ENCODE measurements around the gene NGRN.
"Not testable (repeated sequence)": the region's sequence is repeated elsewhere in the genome, so short reads cannot be mapped to it uniquely, and the experiment has no call there.

Gene NGRN

GRCh38 chr15:90281637-90282036 lies 16.2 kb downstream of the NGRN start:
- not testable (repeated sequence) for DNase-seq (ENCODE audit: low read depth in 3 of 3)

GRCh38 chr15:90286678-90287077 lies 21.2 kb downstream of the NGRN start:
- peak in 1 of 3 donors; percentile 32 for DNase-seq (ENCODE audit: low read depth in 3 of 3)

- no peak for DNase-seq (ENCODE audit: low read depth in 3 of 3)
These were observed 21.6 kb downstream of the NGRN start for GRCh38 chr15:90287101-90287500.

DNA sequence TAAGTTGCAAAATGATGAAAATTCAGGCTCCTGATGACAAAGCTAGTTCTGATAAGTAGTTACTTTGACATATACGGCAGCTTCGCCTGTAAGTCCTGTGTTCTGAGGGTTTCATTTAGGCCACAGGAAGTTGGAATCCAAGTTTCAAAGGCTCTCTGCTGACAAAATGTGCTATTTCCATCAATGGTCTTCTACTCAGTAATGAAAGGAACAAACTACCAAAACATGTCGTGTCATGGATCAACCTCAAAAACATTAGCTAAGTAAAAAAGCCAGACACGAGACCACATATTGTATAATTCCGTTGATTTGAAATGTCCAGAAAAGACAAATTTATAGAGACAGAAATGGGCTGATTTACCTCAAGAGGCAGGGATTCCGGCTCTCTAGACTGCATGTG lies 22.5 kb downstream of the NGRN start:
- no peak for DNase-seq (ENCODE audit: low read depth in 3 of 3)

DNA sequence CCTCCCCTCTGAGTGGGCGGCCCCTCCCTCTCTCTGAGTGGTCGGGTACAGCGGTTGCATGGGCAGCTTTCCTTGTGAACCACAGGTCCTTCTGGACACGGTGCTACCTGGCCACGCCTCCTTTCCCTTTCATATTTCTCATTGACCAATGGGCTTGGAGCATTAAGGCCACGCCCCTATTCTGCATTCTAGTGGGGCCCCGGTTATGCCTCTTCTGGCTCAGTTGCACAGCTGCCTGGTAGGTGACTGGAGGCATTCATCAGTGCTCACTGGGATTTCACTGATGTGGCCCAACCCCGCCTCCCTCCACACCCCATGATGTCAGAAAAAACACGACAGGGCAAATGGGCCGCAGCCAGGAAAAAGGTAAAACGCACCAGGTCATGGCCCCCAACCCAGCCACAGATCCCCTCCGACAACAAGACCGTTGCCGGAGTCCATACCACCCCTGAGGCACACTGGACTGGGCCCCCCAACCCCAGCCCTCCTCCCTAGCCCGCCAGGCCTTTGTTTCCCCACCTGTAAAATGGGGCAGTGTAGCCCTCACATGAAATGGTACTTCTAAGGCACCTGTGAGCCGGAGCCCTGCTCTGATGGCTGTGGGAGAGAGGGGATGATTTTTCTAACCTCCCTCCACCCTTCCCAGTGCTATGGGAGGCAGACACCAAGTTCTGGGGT lies 26.3 kb downstream of the NGRN start:
- DNase-seq (ENCODE audit: low read depth in 3 of 3): peak in 1 of 3 donors; percentile 8

DNA sequence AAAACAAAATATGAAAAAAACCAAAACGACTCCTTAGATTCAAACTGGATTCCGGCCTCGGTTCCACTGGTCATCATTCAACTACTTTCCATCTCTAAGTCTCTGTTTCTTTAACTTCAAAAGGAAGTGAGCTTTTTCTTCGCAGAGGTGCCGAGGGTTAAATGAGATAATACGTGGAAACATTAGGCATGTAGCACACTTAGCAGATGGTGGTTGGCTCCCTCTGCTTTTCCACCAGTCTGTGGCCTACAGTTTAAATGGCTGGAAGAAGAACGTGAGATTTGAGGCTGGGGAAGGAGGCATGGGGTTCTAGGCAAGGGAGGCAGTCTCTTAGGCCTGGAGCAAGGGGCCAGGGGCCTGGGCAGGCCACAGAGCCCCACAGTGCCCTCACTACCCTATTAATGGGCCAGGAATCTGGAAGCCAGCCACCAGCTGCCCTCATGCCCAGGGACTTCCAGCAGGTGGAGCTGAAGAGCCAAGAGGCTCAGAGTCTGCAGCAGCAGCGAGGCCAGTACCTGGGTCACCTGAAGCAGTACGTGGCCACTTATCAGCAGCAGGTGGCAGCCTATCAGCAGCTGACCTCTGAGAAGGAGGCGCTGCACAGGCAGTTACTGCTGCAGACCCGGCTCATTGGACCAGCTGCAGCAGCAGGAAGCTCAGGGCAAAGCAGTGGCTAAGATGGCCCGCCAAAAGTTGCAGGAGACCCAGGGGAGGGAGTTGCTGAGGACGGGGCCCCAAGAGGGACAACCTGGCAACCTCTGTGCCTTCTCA lies 27.8 kb downstream of the NGRN start:
- DNase-seq (ENCODE audit: low read depth in 3 of 3): peak; percentile 50 to 80 (median 62)

DNA sequence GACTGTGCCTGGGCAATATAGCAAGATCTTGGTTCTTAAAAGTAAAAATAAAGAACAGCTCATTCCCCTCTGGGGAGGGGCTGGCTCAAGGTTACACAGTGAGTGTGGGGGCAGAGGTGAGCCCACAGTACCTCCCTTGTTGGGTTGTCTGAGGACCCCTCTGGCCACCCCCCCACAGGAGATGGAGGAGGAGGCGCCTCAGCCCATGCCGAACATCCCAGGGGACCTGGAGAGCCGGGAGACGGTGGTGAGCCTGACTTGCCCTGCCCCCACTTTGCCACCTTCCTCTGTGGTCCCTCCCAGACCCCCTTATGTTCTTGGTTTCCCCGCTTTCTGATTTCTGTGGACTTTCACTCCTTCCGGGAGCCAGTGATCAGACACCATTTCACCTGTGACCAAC lies 28.7 kb downstream of the NGRN start:
- no peak for DNase-seq (ENCODE audit: low read depth in 3 of 3)

DNA sequence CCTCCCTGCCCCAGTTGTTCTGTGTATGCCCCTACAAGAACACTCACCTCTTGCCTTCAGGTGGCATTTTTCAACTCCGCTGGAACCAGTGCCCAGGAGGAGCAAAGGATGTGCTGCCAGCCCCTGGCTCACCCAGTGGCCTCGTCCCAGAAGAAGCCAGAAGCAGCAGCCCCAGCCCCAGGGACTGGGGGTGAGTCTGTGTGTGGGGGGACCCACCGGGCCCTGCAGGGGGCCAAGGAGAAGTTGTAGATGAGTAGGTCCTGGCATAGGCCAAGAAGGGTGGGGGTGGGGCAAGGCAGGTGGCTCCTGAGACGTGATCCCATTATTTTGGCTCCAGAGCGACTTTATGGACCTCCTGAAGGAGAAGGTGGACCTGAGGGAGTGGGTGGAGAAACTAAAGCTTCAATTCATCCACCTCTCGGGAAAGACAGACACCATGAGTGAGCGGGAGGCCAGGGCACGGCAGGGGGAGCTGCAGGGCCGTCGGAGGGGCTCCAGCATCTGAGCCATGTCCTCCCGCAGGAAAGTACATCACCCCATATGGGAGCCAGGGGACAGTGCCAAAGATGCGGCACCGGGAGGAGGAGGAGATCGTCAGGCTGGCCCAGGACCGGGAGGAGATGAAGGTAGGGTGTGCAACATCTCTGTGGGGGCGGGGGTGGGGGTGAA lies 29.3 kb downstream of the NGRN start:
- no peak for DNase-seq (ENCODE audit: low read depth in 3 of 3)

DNA sequence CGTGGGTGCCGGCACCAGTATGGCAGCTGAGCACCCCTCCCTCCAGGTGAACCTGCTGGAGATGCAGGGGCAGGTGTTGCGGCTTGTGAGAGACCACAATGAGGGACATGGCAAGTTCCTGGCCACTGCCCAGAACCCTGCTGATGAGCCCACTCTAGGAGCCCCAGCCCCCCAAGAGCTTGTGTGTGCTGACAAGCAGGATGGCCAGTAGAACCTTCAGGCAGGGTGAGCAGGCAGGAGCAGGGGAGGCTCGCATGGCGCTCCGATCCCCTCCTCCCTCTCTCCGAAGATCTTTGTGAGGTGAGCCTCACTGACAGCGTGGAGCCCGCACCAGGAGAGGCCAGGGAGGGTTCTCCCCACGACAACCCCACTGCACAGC lies 29.8 kb downstream of the NGRN start:
- no peak for DNase-seq (ENCODE audit: low read depth in 3 of 3)

GRCh38 chr15:90296316-90296884 lies 30.9 kb downstream of the NGRN start:
- not testable (repeated sequence) for DNase-seq (ENCODE audit: low read depth in 3 of 3)

DNA sequence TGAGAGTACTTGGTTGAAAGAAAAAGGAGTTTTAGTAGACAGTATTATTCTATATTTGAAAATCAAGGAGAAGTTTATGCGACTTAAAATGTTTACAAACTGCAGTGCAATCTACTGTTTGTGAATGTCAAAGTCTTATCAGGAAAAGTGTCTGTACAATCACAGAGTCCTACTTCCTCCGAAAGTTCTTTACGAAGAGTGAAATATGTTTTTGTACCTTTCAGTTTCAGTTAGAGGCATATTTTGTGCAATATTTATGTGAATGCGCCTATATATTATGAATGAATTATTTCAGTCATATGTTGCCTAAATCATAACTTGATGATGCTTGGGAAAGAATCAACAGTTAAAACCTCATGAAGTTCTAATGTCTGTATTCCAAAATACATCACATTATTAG lies 31.5 kb downstream of the NGRN start:
- no peak for DNase-seq (ENCODE audit: low read depth in 3 of 3)

DNA sequence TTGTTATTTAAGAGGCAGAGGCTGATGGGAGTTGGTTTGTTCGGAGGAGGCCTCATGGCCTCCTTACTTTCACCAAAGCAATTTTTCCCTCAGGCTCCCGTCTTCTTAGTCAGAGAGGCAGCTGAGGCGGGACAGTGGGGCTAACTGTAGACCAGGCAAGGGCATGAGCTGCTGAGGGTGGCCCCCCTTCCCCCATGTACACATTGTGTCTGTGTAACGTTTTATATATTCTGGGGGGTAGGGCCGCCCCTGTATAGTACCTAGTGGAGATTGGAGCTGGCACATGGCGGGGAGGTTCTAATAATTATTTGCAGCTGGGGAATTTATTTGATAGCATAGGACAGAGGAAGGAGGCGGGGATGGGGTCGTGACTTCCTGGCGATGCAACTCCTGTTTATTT lies 35.1 kb downstream of the NGRN start:
- DNase-seq (ENCODE audit: low read depth in 3 of 3): no peak

DNA sequence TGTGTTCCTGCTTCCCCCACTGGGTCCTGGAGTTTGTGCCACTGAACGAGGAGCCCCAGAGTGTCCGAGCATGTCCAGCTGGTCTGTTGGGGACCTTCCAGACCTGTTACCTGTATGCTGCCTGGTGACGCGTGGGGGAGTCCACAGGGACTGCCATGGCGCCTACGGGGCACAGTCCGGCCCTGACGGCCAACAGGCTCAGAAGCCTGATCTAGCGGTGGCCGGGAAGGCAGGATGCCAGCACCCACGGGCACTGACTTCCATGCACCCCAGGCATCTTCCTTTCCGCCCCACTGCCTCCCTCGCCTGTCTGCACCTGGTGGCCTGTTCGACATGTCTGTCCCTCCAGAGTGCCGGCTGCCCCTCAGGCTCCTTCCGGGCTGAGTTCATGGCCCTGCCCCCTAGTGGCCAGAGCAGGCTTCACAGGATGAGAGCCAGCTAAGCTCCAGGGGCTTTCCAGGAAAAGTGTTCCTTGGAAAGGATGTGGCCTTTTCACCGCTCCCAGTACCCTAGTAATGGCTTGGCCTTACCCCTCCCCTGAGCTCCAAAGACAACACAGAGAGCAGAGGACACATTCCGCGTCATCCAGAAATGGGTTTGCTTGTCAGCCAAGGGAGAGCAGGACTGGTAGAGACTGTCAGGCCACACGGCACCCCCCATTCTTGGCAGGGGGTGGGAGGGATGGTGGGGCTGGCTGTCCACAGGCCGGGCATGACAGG lies 35.7 kb downstream of the NGRN start:
- peak; percentile 41 to 59 (median 53) for DNase-seq (ENCODE audit: low read depth in 3 of 3)

- DNase-seq (ENCODE audit: low read depth in 3 of 3): no peak
These were observed 36.3 kb downstream of the NGRN start for GRCh38 chr15:90301707-90302300.

DNA sequence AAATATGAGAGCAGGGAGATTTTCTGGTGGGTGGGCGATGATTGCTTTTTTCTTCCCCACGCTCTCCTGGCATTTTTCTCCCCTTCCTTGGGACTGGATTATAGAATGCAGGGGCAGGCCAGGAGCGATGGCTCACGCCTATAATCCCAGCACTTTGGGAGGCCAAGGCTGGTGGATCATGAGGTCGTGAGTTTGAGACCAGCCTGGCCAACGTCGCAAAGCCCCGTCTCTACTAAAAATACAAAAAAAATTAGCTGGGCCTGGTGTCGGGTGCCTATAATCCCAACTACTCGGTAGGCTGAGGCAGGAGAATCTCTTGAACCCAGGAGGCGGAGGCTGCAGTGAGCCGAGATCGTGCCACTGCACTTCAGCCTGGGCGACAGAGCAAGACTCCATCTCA lies 39.9 kb downstream of the NGRN start:
- DNase-seq (ENCODE audit: low read depth in 3 of 3): not testable (repeated sequence)

- DNase-seq (ENCODE audit: low read depth in 3 of 3): no peak
These were observed 40.5 kb downstream of the NGRN start for GRCh38 chr15:90305932-90306331.

DNA sequence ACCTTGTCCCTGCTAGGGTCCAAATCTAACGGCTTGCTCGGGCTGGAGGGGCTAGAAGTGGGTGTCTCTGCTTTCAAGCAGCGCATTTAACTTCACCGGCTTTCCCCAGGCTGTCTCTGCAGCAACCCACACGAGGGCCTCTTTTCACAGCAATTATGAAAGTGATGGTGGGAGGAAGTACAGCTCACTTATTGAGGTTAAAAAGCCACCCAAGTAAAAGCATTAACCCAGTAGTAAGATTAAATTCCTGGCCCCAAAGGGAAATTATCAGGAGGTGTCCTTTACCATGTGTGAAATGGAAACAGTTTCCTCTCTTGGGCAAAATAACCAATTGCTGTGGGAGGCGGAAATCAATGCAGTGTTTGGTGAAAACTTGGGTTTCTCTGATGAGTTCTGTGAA lies 41.1 kb downstream of the NGRN start:
- DNase-seq (ENCODE audit: low read depth in 3 of 3): peak in 1 of 3 donors; percentile 23

DNA sequence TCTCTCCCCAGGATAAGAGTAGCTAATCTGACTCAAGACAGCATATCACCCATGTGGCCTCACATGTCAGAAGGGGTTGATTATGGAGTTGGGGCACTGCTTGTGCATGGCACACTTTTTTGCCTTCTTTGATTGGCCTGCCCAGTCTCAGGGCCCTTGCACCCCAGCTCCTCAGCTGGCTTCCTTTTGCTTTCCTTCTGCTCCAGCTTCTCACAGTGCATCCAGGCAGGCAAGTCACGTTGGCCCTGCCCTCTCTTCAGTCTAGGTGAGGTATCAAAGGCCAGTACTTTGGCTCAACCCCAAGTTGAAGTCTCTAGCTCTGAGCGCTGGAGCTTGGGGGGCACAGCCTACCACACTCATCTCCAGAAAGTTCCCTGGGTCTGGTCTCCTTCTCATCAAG lies 42.2 kb downstream of the NGRN start:
- DNase-seq (ENCODE audit: low read depth in 3 of 3): no peak

- no peak for DNase-seq (ENCODE audit: low read depth in 3 of 3)
These were observed 43.5 kb downstream of the NGRN start for GRCh38 chr15:90309020-90309419.

DNA sequence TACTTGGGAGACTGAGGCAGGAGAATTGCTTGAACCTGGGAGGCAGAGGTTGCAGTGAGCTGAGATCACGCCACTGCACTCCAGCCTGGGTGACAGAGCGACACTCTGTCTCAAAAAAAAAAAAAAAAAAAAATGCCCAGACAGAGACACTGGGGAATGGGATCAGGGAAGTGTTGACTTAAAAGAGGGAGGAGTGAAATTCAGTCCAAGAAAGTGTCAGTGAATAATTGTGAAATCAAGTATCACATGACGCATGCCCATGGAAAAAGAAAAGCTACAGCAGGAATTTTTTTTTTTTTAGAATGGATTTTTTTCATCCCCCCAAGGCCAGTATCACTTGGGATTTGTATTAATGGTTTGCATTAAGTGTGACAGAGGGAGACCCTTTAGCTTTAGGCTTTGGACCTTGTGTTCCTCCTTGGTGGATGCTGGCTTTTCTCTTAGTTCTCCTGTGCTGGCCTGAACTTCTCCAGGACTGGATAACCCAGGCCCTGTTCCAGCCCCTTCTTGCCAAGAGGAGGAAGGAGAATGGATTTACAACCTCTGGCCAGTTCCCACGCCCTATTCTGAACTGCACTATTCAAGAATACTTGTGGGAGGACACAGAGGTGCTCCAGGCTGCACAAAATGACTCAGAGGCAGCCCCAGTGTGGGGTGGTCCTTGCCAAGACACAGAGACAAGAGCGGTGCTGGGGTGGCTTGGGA lies 50.0 kb downstream of the NGRN start:
- no peak for DNase-seq (ENCODE audit: low read depth in 3 of 3)

DNA sequence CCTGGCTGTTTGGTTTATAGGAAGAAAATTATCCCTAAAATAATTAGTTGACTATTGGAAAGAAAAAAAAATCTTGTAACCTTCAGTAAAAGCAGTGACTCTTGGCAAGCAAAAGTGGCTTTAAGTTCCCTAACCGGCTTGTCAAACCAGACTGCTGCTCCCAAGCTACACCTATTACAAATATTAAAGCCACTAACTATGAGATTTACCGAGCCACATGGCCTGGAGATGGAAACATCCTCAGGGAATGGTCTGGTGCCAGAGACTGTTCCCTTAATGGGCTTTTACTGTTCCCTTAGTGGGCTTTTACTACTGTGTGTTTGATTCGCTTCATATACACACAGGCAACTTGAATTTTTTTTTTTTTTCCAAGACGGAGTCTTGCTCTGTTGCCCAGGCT lies 50.7 kb downstream of the NGRN start:
- DNase-seq (ENCODE audit: low read depth in 3 of 3): no peak
